Choroid plexus epithelial cell (primary cell): ENCODE measurements around the gene C2orf49.

Experiments
- DNase-seq: peaks from one replicate; pipeline ENCODE4 v3.0.0-alpha.2; 2010; ENCODE audit warnings: low read depth
- H3K4me3 ChIP-seq: 2 replicates; pipeline ENCODE4 v1.5.1; 2011; ENCODE audit warnings: low read depth, mild to moderate bottlenecking, control low read depth, low read length, moderate library complexity
- TF ChIP-seq, protein P1 (sequence below): conservative IDR thresholded peaks from 2 replicates; pipeline ENCODE4 v1.5.1; 2011; ENCODE audit warnings: low read depth, mild to moderate bottlenecking, control low read depth, inconsistent platforms, low read length, moderate library complexity

The C2orf49 gene

DNA sequence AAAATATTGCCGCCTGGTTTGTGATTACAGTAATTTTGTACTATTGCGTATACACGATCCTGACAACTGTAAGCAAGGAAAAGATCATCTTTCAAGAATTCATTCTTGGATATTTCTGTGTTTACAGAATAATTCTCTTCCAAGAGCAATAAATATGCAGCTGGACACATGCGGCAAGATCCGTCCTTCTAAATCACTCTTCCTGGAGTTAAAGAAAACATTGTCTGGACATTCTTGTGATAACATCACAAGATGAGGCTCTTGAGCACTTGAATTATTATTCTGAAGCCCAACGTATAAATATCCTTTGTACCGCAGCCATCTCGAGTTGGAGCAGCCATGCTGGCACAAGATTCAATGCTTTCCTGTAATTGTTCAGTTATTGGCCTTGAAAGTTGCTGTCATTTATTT lies 51.6 kb downstream of the C2orf49 start:
- TF ChIP-seq, protein P1, sequence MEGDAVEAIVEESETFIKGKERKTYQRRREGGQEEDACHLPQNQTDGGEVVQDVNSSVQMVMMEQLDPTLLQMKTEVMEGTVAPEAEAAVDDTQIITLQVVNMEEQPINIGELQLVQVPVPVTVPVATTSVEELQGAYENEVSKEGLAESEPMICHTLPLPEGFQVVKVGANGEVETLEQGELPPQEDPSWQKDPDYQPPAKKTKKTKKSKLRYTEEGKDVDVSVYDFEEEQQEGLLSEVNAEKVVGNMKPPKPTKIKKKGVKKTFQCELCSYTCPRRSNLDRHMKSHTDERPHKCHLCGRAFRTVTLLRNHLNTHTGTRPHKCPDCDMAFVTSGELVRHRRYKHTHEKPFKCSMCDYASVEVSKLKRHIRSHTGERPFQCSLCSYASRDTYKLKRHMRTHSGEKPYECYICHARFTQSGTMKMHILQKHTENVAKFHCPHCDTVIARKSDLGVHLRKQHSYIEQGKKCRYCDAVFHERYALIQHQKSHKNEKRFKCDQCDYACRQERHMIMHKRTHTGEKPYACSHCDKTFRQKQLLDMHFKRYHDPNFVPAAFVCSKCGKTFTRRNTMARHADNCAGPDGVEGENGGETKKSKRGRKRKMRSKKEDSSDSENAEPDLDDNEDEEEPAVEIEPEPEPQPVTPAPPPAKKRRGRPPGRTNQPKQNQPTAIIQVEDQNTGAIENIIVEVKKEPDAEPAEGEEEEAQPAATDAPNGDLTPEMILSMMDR: no peak
- peak; percentile 97 for DNase-seq
- H3K4me3 ChIP-seq: no peak overlapping the region

DNA sequence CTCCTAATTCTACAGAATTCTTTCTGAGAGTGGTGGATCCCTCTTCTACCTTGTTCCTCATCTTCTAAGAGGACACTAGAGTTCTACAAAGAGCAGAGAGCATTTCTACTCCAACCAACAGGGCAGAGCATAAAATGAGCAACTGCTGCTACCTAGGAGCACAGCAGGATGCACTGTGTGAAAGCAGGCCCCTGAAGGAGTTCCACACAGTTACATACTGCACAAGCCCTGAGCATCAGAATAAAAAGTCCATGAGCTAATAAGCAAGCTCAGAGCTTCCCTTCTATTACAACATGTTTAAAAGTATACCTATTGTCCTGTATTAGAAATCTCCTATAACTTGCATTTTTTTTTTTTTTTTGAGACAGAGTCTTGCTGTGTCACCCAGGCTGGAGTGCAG lies 53.1 kb downstream of the C2orf49 start:
- no peak overlapping the region for H3K4me3 ChIP-seq
- DNase-seq: peak; percentile 67
- TF ChIP-seq, protein P1: no peak

DNA sequence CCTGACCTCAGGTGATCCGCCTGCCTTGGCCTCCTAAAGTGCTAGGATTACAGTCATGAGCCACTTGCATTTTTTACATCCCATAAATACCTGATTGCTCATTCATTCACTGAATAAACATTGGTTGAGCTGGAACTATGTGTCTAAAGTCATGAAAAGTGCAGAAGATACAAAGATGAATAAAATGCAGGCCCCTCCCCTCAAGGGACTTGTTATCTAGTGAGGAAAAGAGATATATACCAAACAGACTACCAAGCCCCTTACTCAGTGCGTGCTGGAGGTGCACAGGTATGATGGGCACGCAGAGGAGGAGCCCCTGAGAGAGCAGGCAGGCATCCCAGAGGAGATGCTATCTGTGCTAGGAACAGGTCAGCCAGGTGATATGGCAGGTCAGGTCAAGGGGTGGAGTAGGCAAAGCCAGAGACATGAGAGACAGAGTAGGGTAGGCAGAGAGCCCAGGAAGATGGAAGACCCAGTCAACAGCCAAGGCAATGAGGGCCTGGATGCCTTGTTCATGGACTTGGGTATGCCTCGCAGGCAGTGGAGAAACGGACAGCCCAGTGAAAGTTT lies 53.8 kb downstream of the C2orf49 start:
- H3K4me3 ChIP-seq: no peak overlapping the region
- peak; percentile 82 for DNase-seq
- TF ChIP-seq, protein P1: no peak

DNA sequence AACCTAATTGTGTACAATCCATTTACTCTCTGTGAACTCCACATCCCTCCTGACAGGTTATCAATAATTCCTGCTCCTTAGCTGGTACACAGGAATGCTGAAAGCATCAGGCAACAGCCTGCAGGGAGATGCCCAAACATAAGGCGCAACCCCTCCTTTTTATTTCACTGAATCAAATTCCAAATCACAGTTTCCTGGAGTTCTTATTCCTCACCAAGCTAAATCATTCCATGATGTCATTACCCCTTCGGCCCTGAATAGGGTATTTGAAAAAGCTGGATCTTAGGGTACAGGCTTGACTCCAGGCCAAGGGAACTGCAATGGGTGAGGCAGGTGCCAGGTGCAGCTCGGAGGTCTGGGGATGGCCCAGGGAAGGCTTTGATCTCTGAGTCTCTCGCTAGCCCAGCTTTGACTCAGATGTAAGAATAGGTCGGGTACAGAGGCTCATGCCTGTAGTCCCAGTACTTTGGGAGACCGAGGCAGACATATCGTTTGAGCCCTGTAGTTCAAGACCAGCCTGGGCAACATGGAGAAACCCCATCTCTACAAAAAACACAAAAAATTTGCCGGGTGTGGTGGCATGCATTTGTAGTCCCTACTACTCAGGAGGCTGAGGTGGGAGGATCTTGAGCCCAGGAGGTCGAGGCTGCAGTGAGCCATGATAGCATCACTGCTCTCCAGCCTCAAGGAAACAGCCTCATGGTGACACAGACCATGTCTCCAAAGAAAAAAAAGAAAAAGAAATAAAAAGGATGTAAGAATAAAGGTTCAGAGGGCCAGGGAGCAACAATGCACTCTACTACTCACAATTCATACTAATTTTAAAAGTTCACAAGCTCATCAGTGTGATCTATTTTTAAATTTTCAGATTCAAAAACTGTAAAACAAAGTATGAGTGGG lies 54.7 kb downstream of the C2orf49 start:
- TF ChIP-seq, protein P1: no peak
- no peak for DNase-seq
- no peak overlapping the region for H3K4me3 ChIP-seq

DNA sequence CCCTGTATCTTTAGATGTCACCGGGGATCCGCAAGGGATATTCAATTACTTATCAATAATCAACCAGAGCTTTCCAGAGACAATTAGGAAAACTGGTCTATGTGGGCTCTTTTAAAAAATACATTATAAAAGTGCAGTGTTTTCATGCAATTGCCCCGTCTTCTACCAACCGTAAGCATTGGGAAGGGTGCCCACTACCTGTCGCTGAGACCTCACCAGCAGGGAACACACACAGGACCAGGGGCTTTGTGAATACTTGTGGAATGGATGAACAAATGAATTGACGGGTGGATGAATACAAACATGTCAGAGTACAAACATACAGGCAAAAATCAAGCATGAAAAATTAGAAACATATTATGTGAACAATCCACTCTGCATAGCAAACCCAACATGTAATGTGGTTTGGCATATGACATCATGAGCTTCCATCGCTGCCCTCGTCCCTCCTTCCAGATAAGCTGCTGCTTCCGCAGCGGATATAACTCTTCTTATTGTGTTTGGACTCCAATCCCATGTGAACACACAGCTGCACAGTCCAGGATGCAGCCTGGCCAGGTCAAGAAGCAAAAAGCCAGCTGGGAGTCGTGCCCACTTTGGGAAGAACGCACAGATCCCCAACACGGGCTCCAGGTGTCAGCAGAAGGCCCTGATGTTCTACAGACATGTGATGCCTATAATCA lies 56.2 kb downstream of the C2orf49 start:
- peak overlapping the region; percentile 21 for H3K4me3 ChIP-seq
- TF ChIP-seq, protein P1: peak; percentile 10
- peak; percentile 96 for DNase-seq

DNA sequence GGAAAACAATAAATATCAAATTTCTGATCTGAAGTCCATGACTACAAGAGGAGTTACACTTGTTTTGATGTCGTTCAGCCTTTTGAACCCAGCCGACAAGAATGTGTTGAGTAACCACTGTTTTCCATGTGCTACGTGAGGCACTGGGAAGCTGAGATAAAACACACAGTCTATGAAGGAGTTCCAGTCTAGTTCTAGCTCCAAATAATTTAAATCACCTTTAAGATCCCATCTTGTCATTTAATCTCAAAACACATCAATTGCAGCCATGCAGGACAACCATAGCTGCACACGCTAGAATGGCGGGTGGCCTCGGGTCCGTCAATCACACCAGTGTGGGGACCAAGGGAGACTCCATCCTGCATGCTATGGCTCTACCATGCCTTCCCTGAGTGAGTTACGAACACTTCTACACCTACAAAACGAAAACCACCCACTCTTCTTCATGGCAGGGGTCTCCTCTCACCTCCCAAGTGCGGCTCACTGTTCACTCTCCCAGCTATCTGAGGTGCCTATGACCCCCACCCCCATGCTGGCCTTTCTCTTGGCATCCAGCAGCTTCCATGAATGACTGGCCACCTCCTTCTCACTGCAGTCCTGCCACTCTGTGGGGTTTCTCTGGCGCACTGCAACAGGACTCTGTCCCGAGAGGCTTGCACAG lies 57.7 kb downstream of the C2orf49 start:
- TF ChIP-seq, protein P1: no peak
- H3K4me3 ChIP-seq: peak overlapping the region; percentile 100

More for the DNA sequence above, 57.7 kb downstream of the C2orf49 start:
- peak; percentile 86 for DNase-seq
